HepG2 (cell line): ENCODE results near the gene NCDN. TPM values are rescaled to one million over a fixed set of nuclear protein-coding genes. Genes with fewer than 3 reads are reported as not detected.
A peak's percentile ranks its signal among the peaks of the same experiment; 100 is the strongest.

Source experiments
- ATAC-seq: fragments of 200-7000 bp; cut with Tn5 transposase; 3 replicates; pipeline ENCODE4 v1.9.1; 2020; ENCODE audit warnings: mild to moderate bottlenecking, moderate library complexity
- BruUV-seq: library from RNA; stranded (reverse); fragments of 400-500 nt; replicated peaks from 2 replicates; lab custom pipeline; 2021; lab: Mats Ljungman, UMichigan
- CTCF ChIA-PET: fragments of 300-600 bp; formaldehyde crosslinking; extraction: SDS; loops from one replicate; lab custom pipeline; 2021; ENCODE audit warnings: low total read pairs, inconsistent platforms, low intra/inter-chr PET ratio; lab: Yijun Ruan, JAX
- POLR2A ChIA-PET: fragments of 350-600 bp; sonication (Branson Sonifier 250); formaldehyde crosslinking; loops from one replicate; lab custom pipeline; 2020; ENCODE audit warnings: antibody characterized with exemption, inconsistent platforms; lab: Yijun Ruan, JAX
- DNase-seq: peaks from one replicate; pipeline ENCODE4 v3.0.0-alpha.2; 2015; ENCODE audit warnings: low spot score
- FAIRE-seq: peaks from 3 replicates; lab custom pipeline; 2011; peaks lifted over from hg19 to GRCh38; lab: Jason Lieb, UNC
- H2AFZ ChIP-seq: one replicate; pipeline ENCODE4 v1.6.1; 2011; ENCODE audit warnings: low read length, inconsistent platforms
- H3K27ac ChIP-seq: fragments of 300-600 bp; 3 replicates; pipeline ENCODE4 v1.8.0; 2011; ENCODE audit warnings: mixed run types, mild to moderate bottlenecking, mixed read lengths, low read length, inconsistent platforms; ENCODE audit not compliant: insufficient read depth; ENCODE audit errors: extremely low read length
- H3K27me3 ChIP-seq, 2 experiments: fragments of 200-600 bp in 1 of 2; 2 replicates in 1 of 2; 3 replicates in 1 of 2; pipeline versions ENCODE4 v1.6.0 to v1.8.0; 2011; ENCODE audit warnings: low read length in 2 of 2, mild to moderate bottlenecking in 2 of 2, moderate library complexity in 2 of 2, inconsistent platforms in 1 of 2; ENCODE audit not compliant: insufficient read depth in 2 of 2, control insufficient read depth in 1 of 2
- H3K36me3 ChIP-seq, 2 experiments: fragments of 200-600 bp in 1 of 2; replicated peaks in 1 of 2; 2 replicates in 1 of 2; 3 replicates in 1 of 2; pipeline versions ENCODE4 v1.5.1 to v1.8.0; 2011; ENCODE audit warnings: low read length in 2 of 2, inconsistent platforms in 1 of 2; ENCODE audit not compliant: insufficient read depth in 2 of 2, control insufficient read depth in 1 of 2
- H3K4me1 ChIP-seq: 2 replicates; pipeline ENCODE4 v1.5.1; 2012; ENCODE audit warnings: low read length, inconsistent platforms; ENCODE audit not compliant: insufficient read depth
- H3K4me2 ChIP-seq: 2 replicates; pipeline ENCODE4 v1.6.0; 2011; ENCODE audit warnings: low read depth, low read length, inconsistent platforms
- H3K4me3 ChIP-seq, 3 experiments: fragments of 200-600 bp in 1 of 3; sonication (generic), shearing (Covaris generic) in 1 of 3; replicated peaks in 1 of 3; 2 replicates each; pipeline ENCODE4 v1.5.1; 2011 to 2016; ENCODE audit warnings: low read length in 3 of 3, inconsistent platforms in 2 of 3, low read depth in 2 of 3, mild to moderate bottlenecking in 2 of 3, control low read depth in 1 of 3, mixed read lengths in 1 of 3; ENCODE audit not compliant: insufficient read depth in 1 of 3
- H3K79me2 ChIP-seq: one replicate; pipeline ENCODE4 v1.6.1; 2011; ENCODE audit warnings: low read length, inconsistent platforms; ENCODE audit not compliant: insufficient read depth
- H3K9ac ChIP-seq: 2 replicates; pipeline ENCODE4 v1.6.0; 2011; ENCODE audit warnings: mild to moderate bottlenecking, low read depth, low read length, inconsistent platforms; ENCODE audit not compliant: insufficient read depth
- H3K9me3 ChIP-seq: 2 replicates; pipeline ENCODE4 v1.5.1; 2012; ENCODE audit warnings: mild to moderate bottlenecking, low read length
- H4K20me1 ChIP-seq: 2 replicates; pipeline ENCODE4 v1.6.0; 2011; ENCODE audit warnings: inconsistent platforms, mild to moderate bottlenecking, low read length, moderate library complexity; ENCODE audit not compliant: insufficient read depth
- CCDC6 ChIP-seq: sonication (generic); formaldehyde crosslinking; IDR thresholded peaks from 2 replicates; pipeline ENCODE4 v1.8.1; 2022; ENCODE audit warnings: mild to moderate bottlenecking, missing genetic modification reagents, moderate library complexity
- ZNF160 ChIP-seq: sonication (generic); formaldehyde crosslinking; IDR thresholded peaks from 2 replicates; pipeline ENCODE4 v1.8.0; 2022; ENCODE audit warnings: mild to moderate bottlenecking, inconsistent platforms, missing genetic modification reagents
- ZNF614 ChIP-seq: IDR thresholded peaks from 2 replicates; pipeline ENCODE4 v1.6.1; 2018; ENCODE audit warnings: missing biosample characterization, missing genetic modification reagents, inconsistent platforms, borderline replicate concordance
- WGBS: methylation state at CpG from one replicate; pipeline ENCODE4 v1.1.6; 2017; ENCODE audit warnings: low lambda C conversion rate; 5-methylcytosine and 5-hydroxymethylcytosine counted together
- in situ Hi-C: cut with HindIII; loops from 2 replicates; pipeline ENCODE4 v1.10.0; 2017; ENCODE audit warnings: low pct_unique_long_range_greater_than_20kb; ENCODE audit not compliant: extremely low pct_ligation_motif_present
- intact Hi-C: fragments of 100-400 bp; cut with micrococcal nuclease; formaldehyde crosslinking; loops from one replicate; pipeline ENCODE4 v1.10.0; 2022; ENCODE audit not compliant: unreplicated experiment
- polyA plus RNA-seq, 8 experiments: library from polyadenylated mRNA; depleted of rRNA in 3 of 8; stranded (reverse) in 7 of 8; unstranded in 1 of 8; fragments of >200 nt; fragmentation: Illumina TruSeq in 4 of 8; extraction: Trizol in 4 of 8; gene quantifications; 2 replicates each; pipeline versions ENCODE4 v1.2.1 to v1.2.3, GENCODE V29; 2011 to 2016; ENCODE audit warnings: low read depth in 4 of 8, missing spikeins in 1 of 8, mixed read lengths in 1 of 8; ENCODE audit not compliant: insufficient read depth in 1 of 8
- total RNA-seq, 5 experiments: library from RNA; depleted of rRNA; stranded (reverse); fragments of >200 nt; fragmentation: Illumina TruSeq; extraction: Trizol; gene quantifications; 2 replicates each; pipeline ENCODE4 v1.2.3, GENCODE V29; 2016; ENCODE audit warnings: low read depth in 1 of 5
- TF ChIP-seq, protein P1 (sequence below): sonication (generic); formaldehyde crosslinking; IDR thresholded peaks from 2 replicates; pipeline ENCODE4 v1.8.0; 2022; ENCODE audit warnings: mild to moderate bottlenecking, missing genetic modification reagents, moderate library complexity

NCDN gene
- total and polyA plus RNA-seq, 2 of the 13 experiments (the other 11 are each of a cell fraction or from before 2014, with no cell fraction given): 6.6 to 9.3 TPM

DNA sequence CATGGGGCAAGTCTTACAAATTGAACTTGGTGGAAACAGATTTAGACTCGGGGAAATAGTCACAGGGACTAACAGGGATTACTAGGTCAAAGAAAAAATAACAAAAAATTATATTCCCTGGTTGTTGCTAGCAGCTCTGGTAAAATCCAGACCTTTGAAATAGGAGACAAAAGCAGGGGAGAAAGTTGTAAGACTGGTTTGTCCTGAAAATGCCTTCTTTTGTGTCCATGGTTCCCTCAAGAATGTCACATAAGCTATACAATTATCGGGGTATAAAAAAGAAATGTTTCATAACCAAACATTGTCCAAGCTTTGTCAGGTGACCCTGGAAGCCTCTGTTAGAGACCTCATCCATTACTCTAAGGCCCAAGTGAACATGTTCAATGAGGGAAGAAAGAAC lies 33.5 kb upstream of the NCDN start:
- no peak overlapping the region for H3K4me3 ChIP-seq
- no peak for DNase-seq
- WGBS: 98% methylated on average over 2 of the region's 2 CpGs
- TF ChIP-seq, protein P1, sequence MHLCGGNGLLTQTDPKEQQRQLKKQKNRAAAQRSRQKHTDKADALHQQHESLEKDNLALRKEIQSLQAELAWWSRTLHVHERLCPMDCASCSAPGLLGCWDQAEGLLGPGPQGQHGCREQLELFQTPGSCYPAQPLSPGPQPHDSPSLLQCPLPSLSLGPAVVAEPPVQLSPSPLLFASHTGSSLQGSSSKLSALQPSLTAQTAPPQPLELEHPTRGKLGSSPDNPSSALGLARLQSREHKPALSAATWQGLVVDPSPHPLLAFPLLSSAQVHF (CRISPR knock-in tag): no peak
- no peak for TF ChIP-seq ZNF614 (CRISPR knock-in tag)
- TF ChIP-seq, all 625 proteins: peak for 0
- no TSS peak for BruUV-seq
- no peak overlapping the region for H3K4me2 ChIP-seq
- H3K27me3 ChIP-seq: no peaks in the 10 kb centered on the region
- H3K27ac ChIP-seq: no peak overlapping the region
- H4K20me1 ChIP-seq: no peaks in the 10 kb centered on the region; the same call in 1 of the 2 replicates
- H3K36me3 ChIP-seq: 0 out of 5 replicates have a peak, but pooled peaks cover 0 to 4% of the 10 kb centered on the region in 2 experiments
- H3K4me1 ChIP-seq: peaks cover 12% of the 10 kb centered on the region
- POLR2A ChIA-PET: interaction anchor here (1.2 kb wide), 1 partner anchor 32 kb away, joined by 3 read pairs; no protein-coding TSS in a partner anchor
- H2AFZ ChIP-seq: no peak overlapping the region
- ATAC-seq: no peak
- H3K9me3 ChIP-seq: no peaks in the 10 kb centered on the region
- no peaks in the 10 kb centered on the region for H3K79me2 ChIP-seq
- CTCF ChIA-PET: no interaction called here
- no peak overlapping the region for H3K9ac ChIP-seq
- no peak for FAIRE-seq
- intact Hi-C loops: no loop called here
- in situ Hi-C loops: no loop called here

DNA sequence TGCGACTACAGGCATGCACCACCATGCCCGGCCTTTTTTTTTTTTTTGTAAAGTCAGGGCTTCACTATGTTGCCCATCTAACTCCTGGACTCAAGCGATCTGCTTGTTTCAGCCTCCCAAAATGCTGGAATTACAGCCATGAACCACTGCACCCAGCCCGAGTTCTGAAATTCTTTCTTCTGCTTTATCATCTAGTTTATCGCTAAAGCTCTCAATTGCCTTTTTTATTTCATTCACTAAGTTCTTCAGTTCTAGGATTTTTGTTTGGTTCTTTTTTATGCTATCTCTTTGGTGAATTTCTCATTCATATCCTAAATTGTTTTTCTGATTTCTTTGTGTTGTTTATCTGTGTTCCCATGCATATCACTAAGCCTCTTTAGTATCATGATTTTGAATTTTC lies 27.4 kb upstream of the NCDN start:
- FAIRE-seq: no peak
- CTCF ChIA-PET: no interaction called here
- H4K20me1 ChIP-seq: no peaks in the 10 kb centered on the region
- peaks cover 1 to 19% of the 10 kb centered on the region in 2 experiments; a peak in 4 of 5 replicates for H3K36me3 ChIP-seq
- ATAC-seq: no peak
- WGBS: 77% methylated on average over 5 of the region's 5 CpGs
- intact Hi-C loops: no loop called here
- in situ Hi-C loops: no loop called here
- H3K27me3 ChIP-seq: no peaks in the 10 kb centered on the region
- POLR2A ChIA-PET: no interaction called here
- BruUV-seq: no TSS peak
- H3K9ac ChIP-seq: no peak overlapping the region
- peak; percentile 93 for TF ChIP-seq ZNF160 (CRISPR knock-in tag)
- TF ChIP-seq CCDC6: no peak
- no peaks in the 10 kb centered on the region for H3K79me2 ChIP-seq
- H3K4me2 ChIP-seq: no peak overlapping the region
- no peak for DNase-seq
- no peak overlapping the region for H3K4me3 ChIP-seq
- H3K4me1 ChIP-seq: no peaks in the 10 kb centered on the region
- no peak overlapping the region for H3K27ac ChIP-seq
- no peaks in the 10 kb centered on the region for H3K9me3 ChIP-seq
- no peak overlapping the region for H2AFZ ChIP-seq
